Measurements from ENCODE around the gene TMC8.

Gene TMC8

DNA sequence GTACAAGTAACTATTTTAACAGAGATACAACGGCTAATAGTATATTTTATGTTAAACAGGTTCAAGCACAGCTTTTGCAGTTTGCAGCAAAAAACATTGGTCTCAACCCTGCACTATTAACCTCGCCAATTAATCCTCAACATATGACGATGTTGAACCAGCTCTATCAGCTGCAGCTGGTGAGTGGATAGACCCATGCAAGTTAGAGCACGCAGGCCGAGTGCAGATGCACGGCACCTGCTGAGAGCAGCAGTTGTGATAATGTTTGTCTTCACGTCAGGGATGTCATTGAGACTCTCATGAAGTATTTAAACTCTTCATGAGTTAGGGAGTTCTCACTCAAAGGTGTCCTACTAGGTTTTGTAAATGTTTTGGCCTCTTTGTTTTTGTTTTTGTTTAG lies 47.6 kb upstream of the TMC8 start:
- H3K36me3 ChIP-seq (ENCODE audit: low read length), result no peaks in the 10 kb centered on the region
- no peak overlapping the region for H3K27ac ChIP-seq (ENCODE audit: low read depth, low read length)
- H3K27me3 ChIP-seq (ENCODE audit: low read length), result no peaks in the 10 kb centered on the region
- H3K4me3 ChIP-seq (ENCODE audit: insufficient read depth, low read length, poor library complexity, severe bottlenecking), result no peak overlapping the region
- H3K9ac ChIP-seq (ENCODE audit: low read length), result no peak overlapping the region
- H3K79me2 ChIP-seq (ENCODE audit: insufficient read depth, low read length), result no peaks in the 10 kb centered on the region
- H2AFZ ChIP-seq (ENCODE audit: low read depth, low read length, severe bottlenecking), result no peak overlapping the region
- H4K20me1 ChIP-seq (ENCODE audit: low read depth, low read length), result no peaks in the 10 kb centered on the region
- H3K9me3 ChIP-seq (ENCODE audit: insufficient read depth, low read length), result no peaks in the 10 kb centered on the region
- no peaks in the 10 kb centered on the region for H3K9me2 ChIP-seq (replicated peaks; ENCODE audit: insufficient read depth, low read length)
- no peak overlapping the region for H3K4me2 ChIP-seq (ENCODE audit: low read depth, low read length, poor library complexity, severe bottlenecking)
- H3F3A ChIP-seq (ENCODE audit: insufficient read depth), result no peaks in the 10 kb centered on the region
- TF ChIP-seq EZH2phosphoT487 (conservative IDR thresholded peaks at IDR 0.05; ENCODE audit: low read length), result no peak
- TF ChIP-seq, protein P1, sequence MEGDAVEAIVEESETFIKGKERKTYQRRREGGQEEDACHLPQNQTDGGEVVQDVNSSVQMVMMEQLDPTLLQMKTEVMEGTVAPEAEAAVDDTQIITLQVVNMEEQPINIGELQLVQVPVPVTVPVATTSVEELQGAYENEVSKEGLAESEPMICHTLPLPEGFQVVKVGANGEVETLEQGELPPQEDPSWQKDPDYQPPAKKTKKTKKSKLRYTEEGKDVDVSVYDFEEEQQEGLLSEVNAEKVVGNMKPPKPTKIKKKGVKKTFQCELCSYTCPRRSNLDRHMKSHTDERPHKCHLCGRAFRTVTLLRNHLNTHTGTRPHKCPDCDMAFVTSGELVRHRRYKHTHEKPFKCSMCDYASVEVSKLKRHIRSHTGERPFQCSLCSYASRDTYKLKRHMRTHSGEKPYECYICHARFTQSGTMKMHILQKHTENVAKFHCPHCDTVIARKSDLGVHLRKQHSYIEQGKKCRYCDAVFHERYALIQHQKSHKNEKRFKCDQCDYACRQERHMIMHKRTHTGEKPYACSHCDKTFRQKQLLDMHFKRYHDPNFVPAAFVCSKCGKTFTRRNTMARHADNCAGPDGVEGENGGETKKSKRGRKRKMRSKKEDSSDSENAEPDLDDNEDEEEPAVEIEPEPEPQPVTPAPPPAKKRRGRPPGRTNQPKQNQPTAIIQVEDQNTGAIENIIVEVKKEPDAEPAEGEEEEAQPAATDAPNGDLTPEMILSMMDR (IDR thresholded peaks at IDR 0.05; ENCODE audit: insufficient read depth, low read length, poor library complexity, severe bottlenecking), result no peak

DNA sequence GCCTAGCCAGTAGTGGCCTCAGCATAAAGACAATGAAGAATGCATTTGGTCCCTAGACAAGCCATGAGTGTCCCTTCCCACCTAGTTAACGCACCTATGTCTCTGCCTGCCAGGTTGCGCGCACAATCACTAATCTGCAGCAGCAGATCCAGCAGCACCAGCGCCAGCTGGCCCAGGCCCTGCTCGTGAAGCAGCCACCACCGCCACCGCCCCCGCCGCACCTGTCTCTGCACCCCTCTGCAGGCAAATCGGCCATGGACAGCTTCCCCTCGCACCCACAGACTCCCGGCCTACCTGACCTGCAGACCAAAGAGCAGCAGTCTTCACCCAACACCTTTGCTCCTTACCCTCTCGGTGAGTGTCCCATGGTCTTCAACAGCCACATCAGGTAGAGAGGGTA lies 43.8 kb upstream of the TMC8 start:
- H3K4me3 ChIP-seq (ENCODE audit: insufficient read depth, low read length, poor library complexity, severe bottlenecking), result no peak overlapping the region
- H3K9me3 ChIP-seq (ENCODE audit: insufficient read depth, low read length), result no peaks in the 10 kb centered on the region
- no peaks in the 10 kb centered on the region for H4K20me1 ChIP-seq (ENCODE audit: low read depth, low read length)
- H3K4me2 ChIP-seq (ENCODE audit: low read depth, low read length, poor library complexity, severe bottlenecking), result no peak overlapping the region
- H3K27me3 ChIP-seq (ENCODE audit: low read length), result no peaks in the 10 kb centered on the region
- H3K9me2 ChIP-seq (replicated peaks; ENCODE audit: insufficient read depth, low read length), result no peaks in the 10 kb centered on the region
- H3K36me3 ChIP-seq (ENCODE audit: low read length), result no peaks in the 10 kb centered on the region
- no peaks in the 10 kb centered on the region for H3F3A ChIP-seq (ENCODE audit: insufficient read depth)
- TF ChIP-seq EZH2phosphoT487 (conservative IDR thresholded peaks at IDR 0.05; ENCODE audit: low read length), result no peak
- TF ChIP-seq, protein P1 (IDR thresholded peaks at IDR 0.05; ENCODE audit: insufficient read depth, low read length, poor library complexity, severe bottlenecking), result no peak
- no peak overlapping the region for H3K9ac ChIP-seq (ENCODE audit: low read length)
- H3K27ac ChIP-seq (ENCODE audit: low read depth, low read length), result no peak overlapping the region
- no peaks in the 10 kb centered on the region for H3K79me2 ChIP-seq (ENCODE audit: insufficient read depth, low read length)
- no peak overlapping the region for H2AFZ ChIP-seq (ENCODE audit: low read depth, low read length, severe bottlenecking)

DNA sequence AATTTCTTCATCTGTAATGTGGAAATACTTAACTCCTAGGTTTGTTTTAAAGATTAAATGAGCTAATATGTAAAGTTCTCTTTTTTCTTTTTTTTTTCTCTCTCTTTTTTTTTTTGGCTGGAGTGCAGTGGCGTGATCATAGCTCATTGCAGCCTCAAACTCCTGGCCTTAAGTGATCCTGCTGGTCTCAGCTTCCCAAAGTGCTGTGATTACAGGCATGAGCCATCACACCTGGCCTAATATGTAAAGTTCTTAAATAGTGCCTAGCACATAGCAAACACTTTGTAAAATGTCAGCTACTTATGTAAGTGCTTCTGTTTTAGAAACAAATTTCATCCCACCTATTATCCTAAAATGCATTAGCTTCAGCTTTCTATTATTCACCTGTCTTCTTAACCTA lies 42.0 kb upstream of the TMC8 start:
- H3K9me2 ChIP-seq (replicated peaks; ENCODE audit: insufficient read depth, low read length), result no peaks in the 10 kb centered on the region
- no peaks in the 10 kb centered on the region for H3F3A ChIP-seq (ENCODE audit: insufficient read depth)
- no peaks in the 10 kb centered on the region for H4K20me1 ChIP-seq (ENCODE audit: low read depth, low read length)
- no peaks in the 10 kb centered on the region for H3K9me3 ChIP-seq (ENCODE audit: insufficient read depth, low read length)
- H3K36me3 ChIP-seq (ENCODE audit: low read length), result no peaks in the 10 kb centered on the region
- no peak overlapping the region for H3K9ac ChIP-seq (ENCODE audit: low read length)
- no peaks in the 10 kb centered on the region for H3K79me2 ChIP-seq (ENCODE audit: insufficient read depth, low read length)
- no peak for TF ChIP-seq EZH2phosphoT487 (conservative IDR thresholded peaks at IDR 0.05; ENCODE audit: low read length)
- TF ChIP-seq, protein P1 (IDR thresholded peaks at IDR 0.05; ENCODE audit: insufficient read depth, low read length, poor library complexity, severe bottlenecking), result no peak
- no peak overlapping the region for H3K4me2 ChIP-seq (ENCODE audit: low read depth, low read length, poor library complexity, severe bottlenecking)
- H3K27me3 ChIP-seq (ENCODE audit: low read length), result no peaks in the 10 kb centered on the region
- H2AFZ ChIP-seq (ENCODE audit: low read depth, low read length, severe bottlenecking), result no peak overlapping the region
- H3K4me3 ChIP-seq (ENCODE audit: insufficient read depth, low read length, poor library complexity, severe bottlenecking), result no peak overlapping the region
- no peak overlapping the region for H3K27ac ChIP-seq (ENCODE audit: low read depth, low read length)
